Measurements from ENCODE around the gene WDR86.

WDR86 gene

DNA sequence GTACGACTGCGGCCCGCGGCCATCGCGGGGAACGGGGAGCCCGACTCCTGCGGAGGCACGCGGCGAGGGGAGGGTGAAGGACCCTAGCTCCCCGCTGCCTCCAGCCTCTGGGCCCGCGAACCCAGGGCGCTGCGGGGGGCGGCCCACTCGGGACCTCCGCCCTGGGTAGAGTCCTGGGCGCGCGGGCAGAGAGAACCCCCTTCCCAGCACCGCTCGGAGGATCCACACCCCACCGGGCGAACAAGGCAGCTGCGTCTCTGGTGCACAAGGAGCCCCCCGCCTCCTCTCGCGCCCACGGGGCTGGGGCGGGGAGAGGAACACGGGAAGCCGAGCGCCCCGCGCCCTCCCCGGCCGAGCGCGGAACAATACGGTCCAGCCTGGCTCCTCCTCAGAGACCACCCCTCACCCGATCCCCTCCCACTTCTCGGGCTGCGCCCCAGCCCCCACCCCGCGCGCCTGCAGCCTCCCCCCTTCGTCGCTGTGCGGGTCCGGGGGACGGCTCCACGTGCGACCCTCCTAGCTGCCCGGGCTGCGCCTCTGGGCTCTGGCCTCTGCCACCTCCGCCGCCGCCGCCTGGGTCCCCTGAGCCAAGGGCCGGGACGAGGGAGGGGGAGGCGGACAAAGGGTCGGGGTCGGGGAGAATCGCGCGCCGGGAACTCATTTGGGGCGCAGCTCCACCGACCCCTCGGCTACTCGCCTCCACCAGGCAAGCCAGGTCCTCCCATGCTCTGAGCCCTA, at the start of gene WDR86:
TSS of gene WDR86 (minus strand) at position 372 of the 738 bp plus-strand sequence. CDS start 449 bp downstream, outside the sequence.
- no peak for DNase-seq

DNA sequence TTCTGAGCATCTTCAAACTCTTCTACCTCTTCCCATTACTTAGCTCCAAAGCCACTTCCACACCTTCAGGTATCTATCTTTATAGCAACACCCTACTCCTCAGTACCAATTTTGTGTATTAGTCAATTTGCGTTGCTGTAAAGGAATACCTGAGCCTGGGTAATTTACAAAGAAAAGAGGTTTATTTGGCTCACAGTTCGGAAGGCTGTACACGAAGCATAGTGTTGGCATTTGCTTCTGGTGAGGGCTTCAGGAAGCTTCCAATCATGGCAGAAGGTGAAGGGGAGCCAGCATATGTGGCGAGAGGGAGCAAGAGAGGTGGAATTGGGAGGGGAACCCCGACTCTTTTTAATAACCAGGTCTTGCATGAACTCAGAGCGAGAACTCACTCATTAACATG, 47.7 kb upstream of the WDR86 start:
- no peak for DNase-seq

GRCh38 chr7:151456782-151457181, 46.9 kb upstream of the WDR86 start:
- no peak for DNase-seq

DNA sequence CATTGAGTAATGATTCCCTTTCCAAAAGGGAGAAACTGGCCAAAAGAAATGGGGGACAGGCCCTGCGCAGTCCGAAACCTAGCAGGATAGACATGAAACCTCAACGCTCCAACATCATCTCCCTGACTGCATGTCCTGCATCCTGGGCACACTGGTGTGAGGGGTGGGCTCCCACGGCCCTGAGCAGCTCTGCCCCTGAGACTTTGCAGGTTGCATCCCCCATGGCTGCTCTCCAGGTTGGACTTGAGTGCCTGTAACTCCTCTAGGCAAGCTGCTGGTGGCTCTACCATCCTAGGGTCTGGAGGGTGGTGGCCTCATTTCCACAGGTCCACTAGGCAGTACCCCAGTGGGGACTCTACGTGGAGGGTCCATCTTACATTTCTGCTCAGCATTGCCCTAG, 46.4 kb upstream of the WDR86 start:
- DNase-seq = no peak

- DNase-seq = no peak
These were observed 45.9 kb upstream of the WDR86 start for GRCh38 chr7:151455690-151456089.

DNA sequence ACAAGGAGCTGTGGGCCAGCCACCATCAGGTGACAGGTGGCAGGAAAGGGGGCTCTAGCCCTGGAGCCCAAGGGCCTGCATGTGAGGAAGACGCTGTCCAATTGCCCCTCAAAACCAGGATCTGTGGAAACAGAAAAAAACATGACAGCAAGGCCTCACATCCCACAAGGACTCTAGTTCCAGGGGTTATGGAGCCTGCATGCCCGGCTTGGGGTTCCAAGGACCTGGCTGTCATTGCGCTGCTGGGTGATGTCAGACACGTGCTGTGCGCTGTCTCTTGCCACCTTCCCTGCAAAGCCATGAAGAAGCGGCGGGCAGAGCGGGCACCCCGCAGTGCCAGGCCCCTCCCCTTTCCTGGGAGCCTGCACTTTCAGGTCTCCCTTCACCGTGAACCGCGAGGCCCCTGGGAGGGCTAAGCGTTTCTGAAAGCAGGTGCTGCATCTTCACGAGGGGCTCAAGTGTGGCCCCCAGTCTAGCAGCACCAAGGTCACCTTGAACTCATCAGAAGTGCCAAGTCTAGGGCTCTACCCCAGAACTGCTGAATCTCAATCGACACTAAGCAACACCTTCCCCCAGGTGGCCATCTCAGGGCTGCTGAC, 45.2 kb upstream of the WDR86 start:
- no peak for DNase-seq

DNA sequence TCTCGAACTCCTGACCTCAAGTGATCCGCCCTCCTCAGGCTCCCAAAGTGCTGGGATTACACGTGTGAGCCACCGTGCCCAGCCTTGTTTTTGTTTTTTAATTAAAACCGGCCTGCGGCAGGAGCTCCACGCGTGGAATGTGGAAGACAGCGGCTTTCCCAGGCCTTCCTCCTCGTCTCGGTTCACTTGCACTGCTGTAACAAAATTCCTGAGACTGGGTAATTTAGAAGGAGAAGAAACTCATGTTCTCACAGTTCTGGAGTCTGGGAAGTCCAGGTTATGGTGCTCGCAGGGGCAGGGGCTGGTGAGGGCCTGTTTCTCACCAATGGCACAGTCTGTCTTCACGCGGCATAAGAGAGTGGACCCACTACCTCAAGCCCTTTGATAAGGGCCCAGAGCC, 44.5 kb upstream of the WDR86 start:
- DNase-seq = no peak

GRCh38 chr7:151453326-151453791, 43.5 kb upstream of the WDR86 start:
- no peak for DNase-seq

DNA sequence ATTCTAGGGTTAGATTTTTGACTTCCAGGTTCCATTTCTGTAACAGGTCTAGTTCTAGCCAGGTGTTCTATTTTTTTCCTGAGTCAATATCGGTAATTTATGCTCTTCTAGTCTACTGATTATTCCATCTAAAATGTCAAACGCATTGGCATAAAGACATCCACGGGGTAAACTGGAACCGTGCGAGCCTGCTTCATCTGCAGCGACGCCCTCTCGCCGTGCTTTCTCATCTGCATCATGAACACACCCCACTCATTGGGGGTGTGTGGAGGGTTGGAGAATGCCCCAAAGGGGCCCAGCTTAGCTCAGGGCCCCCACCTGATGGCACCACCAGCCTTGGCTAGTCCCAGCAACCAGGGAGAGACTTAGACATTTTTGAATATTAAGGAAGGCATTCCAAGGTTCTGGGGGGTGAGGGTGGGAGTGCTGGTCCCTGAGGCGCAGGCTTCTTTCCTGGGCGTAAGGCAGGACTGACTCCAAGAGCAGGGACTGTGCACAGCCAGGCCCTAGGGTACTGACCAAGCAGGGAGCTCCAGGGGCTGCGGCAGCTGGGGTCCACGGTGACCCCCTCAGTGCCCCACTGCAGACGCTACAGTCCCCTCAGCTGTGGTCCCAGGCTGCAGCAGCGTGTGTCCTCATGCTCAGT, 43.0 kb upstream of the WDR86 start:
- no peak for DNase-seq

GRCh38 chr7:151451626-151452571, 42.1 kb upstream of the WDR86 start:
- no peak for DNase-seq

- no peak for DNase-seq
These were observed 41.3 kb upstream of the WDR86 start for GRCh38 chr7:151451156-151451555.

DNA sequence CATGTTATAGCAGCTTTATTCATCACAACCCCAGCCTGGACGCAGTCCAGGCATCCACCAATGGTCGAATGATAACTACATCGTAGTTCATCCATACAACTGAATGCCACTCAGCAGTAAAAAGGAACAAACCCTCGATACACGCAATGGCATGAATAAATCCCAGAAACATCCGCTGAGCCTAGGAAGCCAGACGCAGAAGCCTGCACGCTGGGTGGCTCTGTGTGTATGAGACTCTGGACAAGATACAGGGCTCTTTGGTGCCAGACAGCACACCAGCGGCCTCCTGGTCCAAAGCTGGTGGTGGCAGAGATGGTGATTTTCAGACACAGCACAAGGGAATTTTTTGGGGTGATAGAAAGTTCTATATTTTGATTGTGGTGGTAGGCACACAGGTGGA, 40.2 kb upstream of the WDR86 start:
- no peak for DNase-seq

DNA sequence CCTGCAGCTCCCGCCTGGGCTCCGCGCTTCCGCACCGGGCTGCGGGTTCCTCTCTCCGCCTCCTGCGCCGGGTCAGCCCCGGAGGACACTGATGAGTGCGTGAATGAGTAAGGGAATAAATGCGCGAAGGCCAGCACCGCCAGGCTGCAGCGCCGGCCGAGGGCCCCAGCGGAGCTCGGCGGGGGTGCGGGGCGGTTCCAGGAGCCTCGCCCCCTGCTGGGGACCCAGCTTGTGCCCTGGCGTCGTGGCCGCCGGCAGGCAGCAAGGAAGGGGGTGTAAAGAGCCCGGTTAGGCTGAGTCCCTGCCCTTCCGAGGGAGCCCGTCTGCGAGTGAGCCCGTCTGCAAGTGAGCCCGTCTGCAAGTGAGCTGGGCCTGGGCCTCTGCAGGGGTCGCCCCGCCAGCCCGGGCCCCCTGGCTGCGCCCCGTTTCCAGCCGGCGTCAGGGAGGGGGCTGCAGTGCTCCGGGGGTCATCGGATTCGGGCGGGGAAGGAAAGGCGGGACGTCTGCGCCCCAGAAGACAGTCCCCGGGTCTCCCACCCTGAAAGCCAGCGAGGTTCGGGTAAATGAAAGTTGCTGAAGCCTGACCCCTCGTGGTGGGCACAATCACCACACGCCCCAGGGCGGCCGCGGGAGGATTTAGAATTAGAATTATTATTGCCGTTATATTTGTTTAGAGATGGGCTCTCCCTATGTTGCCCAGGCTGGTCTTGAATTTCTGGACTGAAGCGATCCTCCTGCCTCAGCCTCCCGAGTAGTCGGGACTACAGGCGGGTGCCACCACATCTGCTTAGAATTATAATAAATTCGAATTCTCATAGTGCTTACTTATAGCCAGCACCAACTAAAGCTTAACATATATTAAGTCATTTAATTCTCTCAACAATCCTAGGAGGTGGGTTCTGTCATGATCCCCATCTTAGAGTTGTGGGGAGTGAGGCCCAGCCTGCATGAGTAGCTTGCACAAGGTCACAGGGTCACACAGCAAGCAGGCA, 38.7 kb upstream of the WDR86 start:
- peak; percentile 68 for DNase-seq

- no peak for DNase-seq
These were observed 38.0 kb upstream of the WDR86 start for GRCh38 chr7:151447901-151448260.

DNA sequence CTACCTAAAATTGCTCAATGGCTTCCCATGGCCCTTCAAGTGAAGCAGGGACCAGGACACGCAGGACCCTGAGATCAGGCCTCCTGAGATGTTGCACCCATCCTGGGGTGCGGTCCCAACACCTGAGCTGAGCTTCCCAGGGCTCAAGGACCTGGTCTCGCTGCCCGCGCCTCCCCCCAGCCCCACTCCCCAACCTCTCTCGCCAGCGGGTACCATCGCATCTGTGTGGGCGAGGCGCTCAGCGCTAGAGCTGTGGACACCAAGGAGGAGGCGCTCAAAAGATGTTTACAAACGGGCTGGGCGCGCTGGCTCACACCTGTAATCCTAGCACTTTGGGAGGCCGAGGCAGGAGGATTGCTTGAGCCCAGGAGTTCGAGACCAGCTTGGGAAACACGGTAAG, 37.5 kb upstream of the WDR86 start:
- no peak for DNase-seq

DNA sequence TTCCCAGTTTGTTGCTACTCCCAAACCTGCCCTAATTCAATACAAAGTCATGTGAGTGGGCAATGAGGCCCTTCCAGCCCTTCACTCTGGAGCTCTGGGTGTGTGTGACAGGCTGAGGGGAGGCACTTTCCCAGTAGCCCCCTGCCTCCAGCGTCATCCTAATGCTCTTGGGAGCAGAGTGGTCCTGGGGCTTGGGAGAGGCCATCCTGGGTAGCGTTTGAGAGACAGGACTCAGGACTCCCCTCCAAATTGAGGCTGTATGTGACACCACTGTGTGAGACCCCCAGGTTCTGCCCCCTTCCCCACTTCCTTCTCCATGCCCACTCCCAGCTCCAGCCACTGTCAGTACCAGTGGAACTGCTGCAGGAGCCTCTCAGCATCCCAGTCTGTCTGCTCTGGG, 36.6 kb upstream of the WDR86 start:
- no peak for DNase-seq

DNA sequence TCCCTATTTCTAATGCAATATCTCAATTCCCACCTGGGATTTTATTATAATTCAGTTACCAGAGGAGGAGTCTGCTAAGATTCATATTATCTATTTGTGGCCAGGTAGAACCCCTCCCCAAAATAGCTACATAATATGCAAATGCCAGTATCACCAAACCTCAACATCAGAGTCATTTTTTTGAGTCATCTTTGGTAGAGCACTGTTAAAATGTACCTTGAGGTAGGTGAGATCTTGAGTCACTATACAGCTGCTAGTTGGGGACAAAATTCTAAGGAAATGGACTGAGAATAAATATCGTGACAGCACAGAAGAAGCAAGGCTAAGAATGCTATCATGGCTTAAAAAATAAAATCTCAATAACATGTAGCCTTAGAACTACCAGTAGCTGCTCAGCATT, 34.8 kb upstream of the WDR86 start:
- no peak for DNase-seq

DNA sequence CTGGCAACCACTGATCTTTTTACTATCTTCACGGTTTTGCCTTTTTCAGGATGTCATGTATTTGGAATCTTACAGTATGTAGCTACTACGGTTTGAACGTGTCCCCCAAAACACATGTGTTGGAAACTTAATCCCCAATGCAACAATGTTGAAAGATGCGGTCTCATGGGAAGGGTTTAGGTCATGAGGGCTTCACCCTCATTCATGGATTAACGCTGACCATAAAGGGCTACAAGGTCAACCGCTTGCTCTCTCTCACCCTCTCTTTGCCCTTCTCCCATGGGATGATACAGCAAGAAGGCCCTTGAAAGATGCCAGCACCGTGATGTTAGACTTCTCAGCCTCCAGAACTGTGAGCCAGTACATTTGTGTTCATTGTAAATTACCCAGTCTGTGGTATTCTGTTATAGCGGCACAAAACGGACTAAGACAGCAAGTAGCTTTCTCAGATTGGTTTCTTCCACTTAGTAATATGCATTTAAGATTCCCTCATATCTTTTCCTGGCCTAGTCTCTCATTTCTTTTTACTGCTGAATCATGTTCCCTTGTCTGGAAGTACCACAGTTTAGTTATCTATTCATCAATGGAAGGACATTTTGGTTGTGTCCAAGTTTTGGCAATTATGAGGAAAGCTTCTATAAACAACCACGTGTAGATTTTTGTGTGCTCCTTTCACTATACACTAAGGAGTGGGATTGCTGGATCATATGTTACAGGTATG, 33.1 kb upstream of the WDR86 start:
- no peak for DNase-seq

GRCh38 chr7:151440799-151441445, 31.1 kb upstream of the WDR86 start:
- DNase-seq = no peak

Measured in CD4-positive, alpha-beta T cell treated with Interferon gamma for 1 hour (primary cell).